Activated CD8-positive, alpha-beta memory T cell treated with anti-CD3 and anti-CD28 coated beads for 1 hour (primary cell): Measurements from ENCODE around the gene RPS29.

Experiments
- DNase-seq, 2 donors: peaks; one replicate each; pipeline ENCODE4 v3.0.0-alpha.2; 2020; ENCODE audit warnings: low read depth in 1 of 2; ENCODE audit errors: extremely low read depth in 1 of 2

Gene RPS29

GRCh38 chr14:49553106-49553505 lies 33.1 kb downstream of the RPS29 start:
- no peak for DNase-seq

GRCh38 chr14:49551569-49551968 lies 34.6 kb downstream of the RPS29 start:
- no peak for DNase-seq

DNA sequence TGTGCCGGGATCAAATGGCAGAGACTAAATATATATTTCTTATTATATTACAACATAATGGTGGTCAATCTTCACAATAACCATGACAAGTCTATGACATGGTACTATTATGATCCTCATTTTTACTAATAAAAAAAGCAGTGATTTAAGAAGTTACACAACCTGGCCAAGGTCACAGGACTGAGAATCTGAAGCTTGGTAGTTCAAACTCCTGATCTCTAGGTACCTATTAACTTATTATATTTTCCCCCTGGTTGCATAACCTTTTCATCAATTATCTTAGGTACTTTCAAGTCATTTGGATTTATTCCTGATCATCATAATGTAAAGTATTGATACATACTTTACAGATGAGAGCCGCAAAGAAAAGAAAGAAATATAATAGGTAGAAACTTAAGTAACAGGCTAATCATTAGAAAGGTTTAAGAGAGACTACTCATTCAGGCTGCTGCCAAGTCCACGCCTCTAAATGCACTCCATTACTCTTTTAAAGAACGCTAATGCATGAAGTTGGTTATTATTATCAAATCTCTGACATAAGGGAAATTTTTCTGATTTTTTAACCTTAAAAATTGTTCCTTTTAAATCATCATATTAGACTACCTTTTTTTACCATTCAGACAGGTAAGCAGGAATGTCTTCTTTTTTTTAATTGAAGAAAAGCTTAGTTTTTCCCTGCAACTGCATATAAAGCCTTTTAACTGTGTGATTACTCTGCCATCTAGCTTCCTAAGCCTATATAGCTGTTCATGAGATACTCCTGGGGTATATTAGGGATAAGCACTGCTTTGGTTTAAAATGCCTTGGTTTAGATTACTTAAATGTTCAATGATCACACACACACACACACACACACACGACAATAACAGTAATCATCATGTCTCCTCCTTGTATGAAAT lies 35.6 kb downstream of the RPS29 start:
- DNase-seq = no peak

DNA sequence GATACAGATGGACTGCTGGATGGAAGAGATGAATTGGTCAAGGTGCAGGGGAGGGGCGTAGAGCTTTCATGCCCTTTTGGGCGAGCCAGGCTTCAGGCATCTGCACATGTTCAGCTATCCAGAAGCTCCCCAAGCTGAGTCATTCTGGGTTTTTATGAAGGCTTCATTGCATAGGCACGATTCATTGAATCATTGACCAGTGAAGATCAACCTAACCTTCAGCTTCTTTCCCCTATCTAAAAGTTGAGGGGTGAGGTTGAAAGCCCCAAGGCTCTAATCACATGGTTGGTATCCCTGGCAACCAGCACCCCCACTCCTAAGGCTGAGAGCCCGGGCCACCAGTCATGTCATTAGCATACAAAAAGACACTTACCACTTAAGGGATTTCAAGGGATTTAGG lies 36.3 kb downstream of the RPS29 start:
- DNase-seq = no peak

DNA sequence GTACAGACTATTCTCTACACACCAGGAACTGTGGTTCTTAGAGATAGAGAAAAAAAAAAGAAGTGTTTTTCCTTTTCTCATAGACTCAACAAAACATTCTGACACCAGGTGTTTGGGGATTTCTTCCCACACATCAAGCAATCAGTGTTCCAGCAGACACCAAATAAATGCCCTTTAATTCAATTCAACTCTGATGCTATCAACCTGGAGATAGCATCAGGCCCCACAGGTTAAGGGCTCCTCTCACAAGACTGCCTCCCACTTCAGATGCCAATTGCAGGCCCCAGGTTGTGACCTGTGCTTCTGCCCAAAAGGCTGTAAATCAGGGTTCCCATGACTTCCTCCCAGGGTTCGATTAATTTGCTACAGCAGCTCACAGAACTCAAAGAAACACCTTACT lies 36.7 kb downstream of the RPS29 start:
- DNase-seq = no peak

DNA sequence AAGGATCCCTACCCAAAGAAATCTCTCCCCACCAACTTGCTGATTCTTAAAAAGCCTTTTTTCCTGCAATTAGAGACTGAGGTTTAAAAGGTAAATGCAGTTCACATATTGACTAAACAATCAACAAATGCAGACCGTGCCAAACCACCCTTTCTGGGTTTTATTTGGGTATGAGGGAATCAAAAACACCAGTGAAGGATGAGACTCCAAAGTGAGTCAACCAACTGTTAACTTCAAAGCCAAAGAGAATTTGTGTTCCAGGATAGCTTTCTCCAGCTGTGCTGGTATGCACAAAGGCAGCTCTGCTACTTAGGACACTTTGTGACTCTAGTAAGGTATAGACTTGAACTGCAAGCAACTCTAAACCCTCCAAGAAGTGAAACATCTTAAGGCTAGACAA lies 39.4 kb downstream of the RPS29 start:
- DNase-seq = no peak

DNA sequence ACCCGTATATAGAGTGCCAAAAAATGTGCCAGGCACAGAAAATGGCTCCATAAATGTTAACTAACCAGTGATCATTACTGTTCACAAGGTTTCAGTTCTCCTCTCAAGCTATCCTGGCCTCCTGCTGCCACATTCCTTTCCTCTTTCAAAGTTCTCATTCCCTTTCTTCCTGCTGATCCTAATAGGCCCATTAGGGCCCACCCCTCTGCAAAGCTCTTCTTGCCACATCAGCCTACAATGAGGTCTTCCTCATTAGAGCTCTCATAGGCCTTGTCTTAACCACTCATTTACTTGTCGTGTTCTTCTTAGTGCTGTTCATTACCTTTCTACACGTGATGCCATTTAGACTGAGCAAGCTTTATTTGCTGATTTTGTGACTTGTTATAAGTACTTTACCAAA lies 40.5 kb downstream of the RPS29 start:
- DNase-seq = no peak

DNA sequence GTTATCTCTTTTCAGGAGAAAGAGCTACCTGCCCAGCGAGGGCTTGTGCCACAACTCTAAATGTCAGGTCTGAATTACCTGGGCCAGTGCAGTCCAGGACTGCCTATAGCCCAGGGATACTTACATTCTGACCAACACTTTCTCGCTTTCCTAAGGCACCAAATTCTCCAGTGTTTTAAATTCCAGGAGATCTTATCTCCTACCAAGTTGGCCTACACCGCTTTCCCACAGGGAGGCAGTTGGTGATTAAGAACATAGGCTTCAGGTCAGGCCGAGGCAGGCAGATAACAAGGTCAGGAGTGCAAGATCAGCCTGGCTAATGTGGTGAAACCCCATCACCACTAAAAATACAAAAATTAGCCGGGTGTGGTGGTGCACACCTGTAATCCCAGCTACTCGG lies 41.1 kb downstream of the RPS29 start:
- no peak for DNase-seq

- no peak for DNase-seq
These were observed 45.1 kb downstream of the RPS29 start for GRCh38 chr14:49541049-49541448.

- no peak for DNase-seq
These were observed 47.3 kb downstream of the RPS29 start for GRCh38 chr14:49538852-49539251.
